HEK293 (cell line): ENCODE data around the gene KIF4A.

Experiments
- CTCF ChIA-PET: fragments of 350-600 bp; formaldehyde crosslinking; extraction: SDS; loops from one replicate; lab custom pipeline; 2021; ENCODE audit warnings: antibody characterized with exemption; lab: Yijun Ruan, JAX
- POLR2A ChIA-PET: fragments of 300-600 bp; formaldehyde crosslinking; extraction: SDS; loops from one replicate; lab custom pipeline; 2020; ENCODE audit warnings: antibody characterized with exemption, inconsistent platforms; lab: Yijun Ruan, JAX
- H3K27ac ChIP-seq: fragments of 200-500 bp; sonication (Bioruptor generic); 2 replicates; pipeline ENCODE4 v1.5.1; 2014; ENCODE audit warnings: low read depth, low read length, control low read depth, inconsistent platforms; ENCODE audit errors: extremely low read depth
- H3K36me3 ChIP-seq, 2 experiments: fragments of 200-500 bp in 1 of 2; sonication (Bioruptor generic) in 1 of 2; 1 replicate in 1 of 2; 2 replicates in 1 of 2; pipeline ENCODE4 v1.5.1; 2014 to 2017; ENCODE audit warnings: inconsistent platforms in 2 of 2, low read length in 2 of 2; ENCODE audit not compliant: control insufficient read depth in 2 of 2, insufficient read depth in 1 of 2
- H3K4me1 ChIP-seq: fragments of 200-500 bp; sonication (Bioruptor generic); 2 replicates; pipeline ENCODE4 v1.5.1; 2014; ENCODE audit warnings: mild to moderate bottlenecking, low read length, inconsistent platforms; ENCODE audit not compliant: control insufficient read depth, insufficient read depth
- H3K4me3 ChIP-seq: 2 replicates; pipeline ENCODE4 v1.5.1; 2011; ENCODE audit warnings: low read depth, mild to moderate bottlenecking, control low read depth, low read length, moderate library complexity
- H3K9me3 ChIP-seq: fragments of 200-500 bp; sonication (Bioruptor generic); 2 replicates; pipeline ENCODE4 v1.5.1; 2014; ENCODE audit warnings: low read depth, low read length, inconsistent platforms; ENCODE audit not compliant: control insufficient read depth, insufficient read depth
- GLI4 ChIP-seq: fragments of 450-650 bp; formaldehyde crosslinking; IDR thresholded peaks from 2 replicates; pipeline ENCODE4 v1.5.1; 2016; ENCODE audit warnings: missing biosample characterization, missing genetic modification characterization
- GLIS1 ChIP-seq: fragments of 450-650 bp; formaldehyde crosslinking; IDR thresholded peaks from 2 replicates; pipeline ENCODE4 v1.5.1; 2016; ENCODE audit warnings: missing biosample characterization, missing genetic modification characterization
- HIC1 ChIP-seq: fragments of 450-650 bp; formaldehyde crosslinking; IDR thresholded peaks from 2 replicates; pipeline ENCODE4 v1.5.1; 2016; ENCODE audit warnings: missing biosample characterization, missing genetic modification characterization
- INSM2 ChIP-seq: fragments of 450-650 bp; formaldehyde crosslinking; IDR thresholded peaks from 2 replicates; pipeline ENCODE4 v1.5.1; 2016; ENCODE audit warnings: missing biosample characterization, missing genetic modification characterization
- PRDM10 ChIP-seq: fragments of 450-650 bp; formaldehyde crosslinking; IDR thresholded peaks from 2 replicates; pipeline ENCODE4 v1.5.1; 2016; ENCODE audit warnings: missing biosample characterization, missing genetic modification characterization
- SALL2 ChIP-seq: fragments of 450-650 bp; formaldehyde crosslinking; IDR thresholded peaks from 2 replicates; pipeline ENCODE4 v1.5.0; 2017; ENCODE audit warnings: missing biosample characterization, mild to moderate bottlenecking, missing genetic modification characterization, borderline replicate concordance
- SCRT1 ChIP-seq: fragments of 450-650 bp; formaldehyde crosslinking; IDR thresholded peaks from 2 replicates; pipeline ENCODE4 v1.5.1; 2016; ENCODE audit warnings: missing biosample characterization, missing genetic modification characterization, borderline replicate concordance
- TRIM28 ChIP-seq: IDR thresholded peaks from 2 replicates; pipeline ENCODE4 v1.6.1; 2011; ENCODE audit warnings: low read length, control low read depth, borderline replicate concordance
- ZBTB21 ChIP-seq: fragments of 450-650 bp; formaldehyde crosslinking; IDR thresholded peaks from 2 replicates; pipeline ENCODE4 v1.5.1; 2017; ENCODE audit warnings: missing biosample characterization, missing genetic modification characterization
- ZFP41 ChIP-seq: fragments of 450-650 bp; formaldehyde crosslinking; IDR thresholded peaks from 2 replicates; pipeline ENCODE4 v1.5.1; 2016; ENCODE audit warnings: missing biosample characterization, missing genetic modification characterization, borderline replicate concordance
- ZNF146 ChIP-seq: fragments of 450-650 bp; formaldehyde crosslinking; IDR thresholded peaks from 2 replicates; pipeline ENCODE4 v1.5.1; 2016; ENCODE audit warnings: missing biosample characterization, missing genetic modification characterization
- ZNF155 ChIP-seq: fragments of 450-650 bp; formaldehyde crosslinking; IDR thresholded peaks from 2 replicates; pipeline ENCODE4 v1.5.1; 2016; ENCODE audit warnings: missing biosample characterization, missing genetic modification characterization
- ZNF221 ChIP-seq: fragments of 450-650 bp; formaldehyde crosslinking; IDR thresholded peaks from 2 replicates; pipeline ENCODE4 v1.5.1; 2017; ENCODE audit warnings: missing biosample characterization, missing genetic modification characterization, borderline replicate concordance
- ZNF266 ChIP-seq: fragments of 450-650 bp; formaldehyde crosslinking; IDR thresholded peaks from 2 replicates; pipeline ENCODE4 v1.5.1; 2016; ENCODE audit warnings: missing biosample characterization, missing genetic modification characterization, low read depth
- ZNF341 ChIP-seq: fragments of 450-650 bp; formaldehyde crosslinking; IDR thresholded peaks from 2 replicates; pipeline ENCODE4; 2016; ENCODE audit warnings: low read depth, missing biosample characterization, missing genetic modification characterization
- ZNF426 ChIP-seq: fragments of 450-650 bp; formaldehyde crosslinking; IDR thresholded peaks from 2 replicates; pipeline ENCODE4 v1.5.1; 2017; ENCODE audit warnings: missing biosample characterization, missing genetic modification characterization, mild to moderate bottlenecking, inconsistent platforms, moderate library complexity
- ZNF48 ChIP-seq: fragments of 450-650 bp; formaldehyde crosslinking; IDR thresholded peaks from 2 replicates; pipeline ENCODE4 v1.5.1; 2016; ENCODE audit warnings: missing biosample characterization, missing genetic modification characterization
- ZNF514 ChIP-seq: fragments of 450-650 bp; formaldehyde crosslinking; IDR thresholded peaks from 2 replicates; pipeline ENCODE4 v1.5.1; 2016; ENCODE audit warnings: missing biosample characterization, missing genetic modification characterization
- ZNF555 ChIP-seq: fragments of 450-650 bp; formaldehyde crosslinking; conservative IDR thresholded peaks from 2 replicates; pipeline ENCODE4 v1.5.1; 2017; ENCODE audit warnings: missing biosample characterization, mild to moderate bottlenecking, missing genetic modification characterization, inconsistent platforms
- ZNF626 ChIP-seq: fragments of 450-650 bp; sonication (Bioruptor Pico); formaldehyde crosslinking; IDR thresholded peaks from 2 replicates; pipeline ENCODE4 v1.5.1; 2018; ENCODE audit warnings: missing biosample characterization, missing genetic modification characterization, inconsistent platforms
- ZNF777 ChIP-seq: fragments of 450-650 bp; formaldehyde crosslinking; IDR thresholded peaks from 2 replicates; pipeline ENCODE4 v1.5.1; 2017; ENCODE audit warnings: missing biosample characterization, missing genetic modification characterization, borderline replicate concordance
- ZSCAN30 ChIP-seq: fragments of 450-650 bp; IDR thresholded peaks from 2 replicates; pipeline ENCODE4 v1.5.1; 2018; ENCODE audit warnings: missing biosample characterization, mild to moderate bottlenecking, missing genetic modification characterization, moderate library complexity
- ZSCAN4 ChIP-seq: fragments of 450-650 bp; formaldehyde crosslinking; IDR thresholded peaks from 2 replicates; pipeline ENCODE4 v1.5.1; 2017; ENCODE audit warnings: missing biosample characterization, missing genetic modification characterization

KIF4A gene

GRCh38 chrX:70352496-70352895 is 62.6 kb downstream of the KIF4A start:
- CTCF ChIA-PET, result interaction anchor here (0.6 kb wide), 1 partner anchor 949 kb away, joined by 3 read pairs; no protein-coding TSS in a partner anchor
- TF ChIP-seq SALL2 (tag by site-specific recombination) (no peak), ZNF266 (no peak), ZNF626 (no peak), ZSCAN4 (tag by site-specific recombination) (no peak)
- TF ChIP-seq, all 188 proteins: peak for 0
- POLR2A ChIA-PET, result no interaction called here
- Histone ChIP-seq H3K36me3 (peaks cover 13 to 47% of the 10 kb centered on the region in 2 experiments), H3K4me3 (no peak overlapping the region), H3K27ac (no peak overlapping the region), H3K9me3 (no peaks in the 10 kb centered on the region), H3K4me1 (no peaks in the 10 kb centered on the region)

- Histone ChIP-seq H3K27ac (no peak overlapping the region), H3K9me3 (no peaks in the 10 kb centered on the region), H3K36me3 (peaks cover 21 to 50% of the 10 kb centered on the region in 2 experiments), H3K4me3 (no peak overlapping the region)
- CTCF ChIA-PET, result no interaction called here
- no peak for TF ChIP-seq ZBTB21 (tag by site-specific recombination)
- no peak for TF ChIP-seq SCRT1 (tag by site-specific recombination)
- TF ChIP-seq ZNF341 (tag by site-specific recombination), result no peak
- TF ChIP-seq HIC1 (tag by site-specific recombination), result no peak
- no peak for TF ChIP-seq GLIS1
- no peak for TF ChIP-seq ZFP41 (tag by site-specific recombination)
- TF ChIP-seq TRIM28, result no peak
- no peak for TF ChIP-seq ZNF514
- no peak for TF ChIP-seq ZNF155 (tag by site-specific recombination)
- TF ChIP-seq ZNF146 (tag by site-specific recombination), result no peak
- no peak for TF ChIP-seq ZNF555 (tag by site-specific recombination)
- TF ChIP-seq GLI4 (tag by site-specific recombination), result no peak
- TF ChIP-seq ZSCAN30 (tag by site-specific recombination), result no peak
- TF ChIP-seq INSM2 (tag by site-specific recombination), result no peak
- TF ChIP-seq ZNF626, result no peak
- TF ChIP-seq ZNF221, result no peak
- no peak for TF ChIP-seq PRDM10 (tag by site-specific recombination)
- no peak for TF ChIP-seq ZNF777 (tag by site-specific recombination)
- TF ChIP-seq ZNF426 (tag by site-specific recombination), result no peak
- no peak for TF ChIP-seq ZNF48 (tag by site-specific recombination)
- TF ChIP-seq, all 188 proteins: peak for 0
- no peaks in the 10 kb centered on the region for H3K4me1 ChIP-seq
- POLR2A ChIA-PET, result no interaction called here
Measured at GRCh38 chrX:70353514-70353913, 63.6 kb downstream of the KIF4A start.
